H1 (cell line): Measurements from ENCODE around the gene CAMTA1. TPM values are rescaled to one million over a fixed set of nuclear protein-coding genes. Genes with fewer than 3 reads are reported as not detected.

Experiments used
- CTCF ChIA-PET: fragments of 300-600 bp; sonication (Branson Sonifier 250); formaldehyde crosslinking; loops from one replicate; lab custom pipeline; 2021; ENCODE audit not compliant: partially characterized antibody; lab: Charles Lee
- POLR2A ChIA-PET: fragments of 300-600 bp; sonication (Branson Sonifier 250); formaldehyde crosslinking; loops from one replicate; lab custom pipeline; 2021; ENCODE audit warnings: inconsistent platforms; ENCODE audit not compliant: partially characterized antibody; lab: Charles Lee
- DNase-seq, 2 experiments: peaks; one replicate each; pipeline versions ENCODE4 v3.0.0 to v3.0.0-alpha.2; 2010 to 2022; ENCODE audit warnings: low spot score in 2 of 2, low read depth in 1 of 2, mixed read lengths in 1 of 2
- FAIRE-seq: peaks from 2 replicates; lab custom pipeline; 2011; peaks lifted over from hg19 to GRCh38; lab: Jason Lieb, UNC
- H2AFZ ChIP-seq: 2 replicates; pipeline ENCODE4 v1.8.1; 2012; ENCODE audit warnings: low read length, inconsistent platforms
- H2AK5ac ChIP-seq: 2 replicates; pipeline ENCODE4 v1.6.1; 2013; ENCODE audit warnings: low read depth, low read length
- H2BK120ac ChIP-seq: replicated peaks from 2 replicates; pipeline ENCODE3; 2013; ENCODE audit warnings: low read depth, low read length, inconsistent platforms
- H2BK12ac ChIP-seq: 2 replicates; pipeline ENCODE4 v1.6.1; 2013; ENCODE audit warnings: low read depth, low read length
- H2BK15ac ChIP-seq: 2 replicates; pipeline ENCODE4 v1.6.1; 2013; ENCODE audit warnings: low read length
- H2BK20ac ChIP-seq: 2 replicates; pipeline ENCODE4 v1.6.1; 2013; ENCODE audit warnings: low read length
- H2BK5ac ChIP-seq: 2 replicates; pipeline ENCODE4 v1.6.1; 2013; ENCODE audit warnings: low read depth, low read length
- H3K14ac ChIP-seq: 2 replicates; pipeline ENCODE4 v1.6.1; 2013; ENCODE audit warnings: inconsistent platforms; ENCODE audit not compliant: insufficient read length
- H3K18ac ChIP-seq: 2 replicates; pipeline ENCODE4 v1.6.1; 2013; ENCODE audit warnings: low read length; ENCODE audit errors: extremely low read depth
- H3K23ac ChIP-seq: 2 replicates; pipeline ENCODE4 v1.6.1; 2013; ENCODE audit warnings: inconsistent platforms; ENCODE audit not compliant: insufficient read length
- H3K23me2 ChIP-seq: 2 replicates; pipeline ENCODE4 v1.6.1; 2013; ENCODE audit warnings: low read depth, low read length
- H3K27ac ChIP-seq: 2 replicates; pipeline ENCODE4 v1.6.1; 2011; ENCODE audit warnings: low read depth, low read length, inconsistent platforms
- H3K27me3 ChIP-seq, 4 experiments: replicated peaks in 1 of 4; 1 replicate in 1 of 4; 2 replicates in 3 of 4; pipeline versions ENCODE4 v1.6.1 to v1.8.1; 2011 to 2013; ENCODE audit warnings: low read length in 3 of 4, mild to moderate bottlenecking in 3 of 4, inconsistent platforms in 2 of 4, mixed read lengths in 2 of 4, moderate library complexity in 1 of 4; ENCODE audit not compliant: control insufficient read depth in 3 of 4, insufficient read depth in 3 of 4; ENCODE audit errors: extremely low read depth in 1 of 4
- H3K36me3 ChIP-seq, 4 experiments: 2 replicates each; pipeline versions ENCODE4 v1.6.1 to v1.8.1; 2011 to 2013; ENCODE audit warnings: mild to moderate bottlenecking in 4 of 4, low read length in 3 of 4, moderate library complexity in 2 of 4, control low read depth in 1 of 4, inconsistent platforms in 1 of 4; ENCODE audit not compliant: insufficient read depth in 4 of 4, control insufficient read depth in 2 of 4
- H3K4ac ChIP-seq: replicated peaks from 2 replicates; pipeline ENCODE3; 2013; ENCODE audit warnings: low read length, low read depth, mixed read lengths, inconsistent platforms; ENCODE audit not compliant: insufficient read length
- H3K4me1 ChIP-seq, 4 experiments: replicated peaks in 1 of 4; 1 replicate in 1 of 4; 2 replicates in 3 of 4; pipeline versions ENCODE4 v1.6.1 to v1.8.1; 2011 to 2013; ENCODE audit warnings: low read length in 3 of 4, inconsistent platforms in 2 of 4, mixed read lengths in 1 of 4; ENCODE audit not compliant: insufficient read depth in 4 of 4, control insufficient read depth in 3 of 4
- H3K4me2 ChIP-seq, 2 experiments: 2 replicates each; pipeline versions ENCODE4 v1.6.1 to v1.8.1; 2011 to 2013; ENCODE audit warnings: low read depth in 2 of 2, low read length in 2 of 2, control low read depth in 1 of 2, inconsistent platforms in 1 of 2, mild to moderate bottlenecking in 1 of 2; ENCODE audit not compliant: insufficient read depth in 1 of 2
- H3K4me3 ChIP-seq, 4 experiments: fragments of 200-600, 300-600 bp in 1 of 4; sonication (generic), shearing (Covaris generic), sonication (Bioruptor Twin) in 1 of 4; 2 replicates each; pipeline versions ENCODE4 v1.5.1 to v1.8.1; 2011 to 2016; ENCODE audit warnings: low read length in 4 of 4, low read depth in 3 of 4, control low read depth in 2 of 4, inconsistent platforms in 2 of 4, mild to moderate bottlenecking in 2 of 4, mixed read lengths in 1 of 4, moderate library complexity in 1 of 4; ENCODE audit not compliant: insufficient read depth in 2 of 4; ENCODE audit errors: extremely low read depth in 1 of 4
- H3K56ac ChIP-seq: replicated peaks from 2 replicates; pipeline ENCODE3; 2013; ENCODE audit warnings: low read depth, mild to moderate bottlenecking, mixed read lengths, low read length, inconsistent platforms; ENCODE audit not compliant: insufficient read length
- H3K79me1 ChIP-seq: 2 replicates; pipeline ENCODE4 v1.6.1; 2013; ENCODE audit warnings: low read depth, low read length, control low read depth
- H3K79me2 ChIP-seq, 2 experiments: 2 replicates each; pipeline versions ENCODE4 v1.6.1 to v1.8.1; 2012 to 2013; ENCODE audit warnings: low read length in 2 of 2, mild to moderate bottlenecking in 2 of 2, inconsistent platforms in 1 of 2; ENCODE audit not compliant: insufficient read depth in 2 of 2, control insufficient read depth in 1 of 2
- H3K9ac ChIP-seq, 4 experiments: replicated peaks in 1 of 4; 1 replicate in 1 of 4; 2 replicates in 3 of 4; pipeline versions ENCODE4 v1.6.1 to v1.8.1; 2011 to 2013; ENCODE audit warnings: low read depth in 3 of 4, low read length in 3 of 4, control low read depth in 2 of 4, mild to moderate bottlenecking in 2 of 4, moderate library complexity in 2 of 4, inconsistent platforms in 1 of 4; ENCODE audit errors: extremely low read depth in 1 of 4
- H3K9me3 ChIP-seq, 2 experiments: 2 replicates each; pipeline versions ENCODE4 v1.6.1 to v1.8.1; 2012 to 2013; ENCODE audit warnings: mild to moderate bottlenecking in 2 of 2, moderate library complexity in 2 of 2, control low read depth in 1 of 2, inconsistent platforms in 1 of 2, low read depth in 1 of 2, low read length in 1 of 2, mixed read lengths in 1 of 2; ENCODE audit not compliant: insufficient read depth in 2 of 2
- H4K20me1 ChIP-seq, 2 experiments: replicated peaks in 1 of 2; 2 replicates each; pipeline versions ENCODE3 to v1.8.1; 2011 to 2013; ENCODE audit warnings: inconsistent platforms in 2 of 2, low read length in 2 of 2, mild to moderate bottlenecking in 1 of 2; ENCODE audit not compliant: insufficient read depth in 2 of 2, control insufficient read depth in 1 of 2
- H4K5ac ChIP-seq: 2 replicates; pipeline ENCODE4 v1.6.1; 2013; ENCODE audit warnings: low read length, low read depth, mixed read lengths, inconsistent platforms; ENCODE audit not compliant: insufficient read length
- H4K8ac ChIP-seq: 2 replicates; pipeline ENCODE4 v1.8.0; 2013; ENCODE audit warnings: mild to moderate bottlenecking, moderate library complexity, low read length, inconsistent platforms; ENCODE audit not compliant: insufficient read depth; ENCODE audit errors: extremely low read depth
- H4K91ac ChIP-seq: replicated peaks from 2 replicates; pipeline ENCODE3; 2013; ENCODE audit warnings: low read length, mixed read lengths, inconsistent platforms; ENCODE audit not compliant: insufficient read length
- CREB1 ChIP-seq: IDR thresholded peaks from 2 replicates; pipeline ENCODE4 v1.6.1; 2012; ENCODE audit warnings: inconsistent platforms
- HDAC6 ChIP-seq: IDR thresholded peaks from one replicate; pipeline ENCODE4 v1.7.1; 2012; ENCODE audit warnings: low read depth, mild to moderate bottlenecking, inconsistent platforms, low read length, moderate library complexity
- RBBP5 ChIP-seq: IDR thresholded peaks from 2 replicates; pipeline ENCODE4 v1.7.1; 2012; ENCODE audit warnings: low read depth, mild to moderate bottlenecking, inconsistent platforms, low read length, moderate library complexity, borderline replicate concordance
- RNF2 ChIP-seq: fragments of 200-900, 300-1000 bp; sonication (generic); IDR thresholded peaks from 2 replicates; pipeline ENCODE4 v1.7.1; 2016; ENCODE audit warnings: borderline replicate concordance, low read depth, mild to moderate bottlenecking, antibody characterized with exemption, low read length; ENCODE audit not compliant: poor library complexity, severe bottlenecking; ENCODE audit errors: missing control alignments
- WGBS, 2 experiments: shearing (Covaris generic) in 1 of 2; methylation state at CpG; one replicate each; pipeline versions ENCODE4 v1.1.6 to v1.1.7; 2013 to 2015; ENCODE audit warnings: low lambda C conversion rate in 2 of 2, mixed read lengths in 2 of 2, inconsistent platforms in 1 of 2, low coverage in 1 of 2, missing lambda C conversion rate in 1 of 2; ENCODE audit not compliant: insufficient replicate concordance in 2 of 2, insufficient coverage in 1 of 2, insufficient read length in 1 of 2; ENCODE audit errors: extremely low coverage in 1 of 2, missing lambda C conversion rate in 1 of 2; 5-methylcytosine and 5-hydroxymethylcytosine counted together
- polyA plus RNA-seq, 7 experiments: library from polyadenylated mRNA; depleted of rRNA in 3 of 7; stranded (reverse) in 5 of 7; unstranded in 2 of 7; fragments of >200 nt in 5 of 7; fragments of 200-250 nt in 2 of 7; gene quantifications; 1 replicate in 5 of 7; 2 replicates in 1 of 7; 4 replicates in 1 of 7; pipeline versions ENCODE4 v1.2.1 to v1.2.3, GENCODE V29; 2011 to 2013; ENCODE audit warnings: missing spikeins in 2 of 7, mixed read lengths in 2 of 7
- total RNA-seq: library from RNA; stranded (reverse); fragmentation: NEBNext Ultra II Directional; extraction: Animal tissue kit (Norgen Biotek cat#: 25700); gene quantifications from 2 replicates; pipeline ENCODE4 v1.2.1, GENCODE V29; 2021

Gene CAMTA1
- total and polyA plus RNA-seq, 2 of the 8 experiments (the other 6 are each of a cell fraction or from before 2014, with no cell fraction given), result 65.0 to 119 TPM

DNA sequence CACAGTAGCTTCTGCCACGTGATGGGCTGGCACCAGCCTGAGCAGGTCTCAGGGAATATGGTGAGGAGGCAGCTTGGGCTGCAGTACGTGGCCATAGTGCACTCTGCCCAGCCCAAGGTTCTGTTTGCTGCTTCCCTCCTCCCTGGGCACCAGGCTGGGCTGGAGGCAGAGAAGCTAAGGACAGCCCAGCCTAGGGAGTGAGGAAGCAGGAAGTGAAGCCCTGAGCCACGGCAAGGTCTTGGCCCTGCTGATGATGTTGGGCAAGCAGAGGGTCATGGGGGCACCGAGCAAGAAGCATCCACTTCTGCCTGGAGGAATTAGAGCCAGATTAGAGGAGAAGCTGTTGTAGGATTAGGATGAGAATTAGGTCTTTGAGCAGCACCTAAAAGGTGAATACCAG is 659.1 kb downstream of the CAMTA1 start:
- H3K23me2 ChIP-seq, result no peaks in the 10 kb centered on the region
- H3K27me3 ChIP-seq, result no peaks in the 10 kb centered on the region
- H3K9ac ChIP-seq, result no peak overlapping the region
- DNase-seq (no peak), FAIRE-seq (no peak)
- no peak overlapping the region for H2BK15ac ChIP-seq
- no peaks in the 10 kb centered on the region for H3K36me3 ChIP-seq
- no peak overlapping the region for H4K8ac ChIP-seq
- H3K9me3 ChIP-seq, result no peaks in the 10 kb centered on the region
- H2BK120ac ChIP-seq, result no peak overlapping the region
- no peak overlapping the region for H3K4me2 ChIP-seq
- TF ChIP-seq RBBP5 (no peak), CREB1 (no peak), RNF2 (no peak), HDAC6 (no peak)
- POLR2A ChIA-PET, result no interaction called here
- no peak overlapping the region for H3K56ac ChIP-seq
- no peak overlapping the region for H3K4ac ChIP-seq
- no peak overlapping the region for H3K23ac ChIP-seq
- peak overlapping the region; percentile 71; the same call in 1 of the 2 replicates for H2BK5ac ChIP-seq
- H3K4me3 ChIP-seq, result no peak overlapping the region
- H2AFZ ChIP-seq, result no peak overlapping the region
- CTCF ChIA-PET, result interaction anchor here (0.7 to 2.6 kb wide), 5 partner anchors 10 to 159 kb away, joined by 3 to 8 read pairs (median 3); no protein-coding TSS in a partner anchor
- peaks cover 0 to 2% of the 10 kb centered on the region in 2 experiments for H4K20me1 ChIP-seq
- H2BK12ac ChIP-seq, result no peak overlapping the region
- WGBS, 2 experiments, result 85% methylated on average over 4 of the region's 4 CpGs; no CpG with 5 or more reads in 1 of the 2 experiments
- H3K14ac ChIP-seq, result no peak overlapping the region
- no peaks in the 10 kb centered on the region; a peak in 1 of 7 replicates for H3K4me1 ChIP-seq
- no peak overlapping the region for H3K18ac ChIP-seq
- H4K5ac ChIP-seq, result no peak overlapping the region
- H3K79me2 ChIP-seq, result no peaks in the 10 kb centered on the region
- H2AK5ac ChIP-seq, result 0 out of 2 replicates have a peak overlapping the region, but pooled peaks have one; percentile 6
- H3K79me1 ChIP-seq, result no peaks in the 10 kb centered on the region
- H4K91ac ChIP-seq, result no peak overlapping the region
- no peak overlapping the region for H3K27ac ChIP-seq
- no peak overlapping the region for H2BK20ac ChIP-seq
